ENCODE data around the gene TEK.

GRCh38 chr9:27125936-27126335, 16.9 kb downstream of the TEK start:
- TF ChIP-seq CTCF (IDR thresholded peaks at IDR 0.05): no peak
- TF ChIP-seq EZH2 (IDR thresholded peaks at IDR 0.05; ENCODE audit: borderline replicate concordance, insufficient read depth, low read depth, low read length, poor library complexity, severe bottlenecking): no peak
